HG02970 (cell line): ENCODE data around the gene ZRSR2.
"Not testable (repeated sequence)": the region's sequence is repeated elsewhere in the genome, so short reads cannot be mapped to it uniquely, and the experiment has no call there.

Experiments used
- ATAC-seq: cut with Tn5 transposase; IDR thresholded peaks from one replicate; pipeline ENCODE4 v1.9.1; 2021; ENCODE audit warnings: mild to moderate bottlenecking, moderate library complexity, moderate number of reproducible peaks; ENCODE audit not compliant: unreplicated experiment, low FRiP score

ZRSR2 gene

DNA sequence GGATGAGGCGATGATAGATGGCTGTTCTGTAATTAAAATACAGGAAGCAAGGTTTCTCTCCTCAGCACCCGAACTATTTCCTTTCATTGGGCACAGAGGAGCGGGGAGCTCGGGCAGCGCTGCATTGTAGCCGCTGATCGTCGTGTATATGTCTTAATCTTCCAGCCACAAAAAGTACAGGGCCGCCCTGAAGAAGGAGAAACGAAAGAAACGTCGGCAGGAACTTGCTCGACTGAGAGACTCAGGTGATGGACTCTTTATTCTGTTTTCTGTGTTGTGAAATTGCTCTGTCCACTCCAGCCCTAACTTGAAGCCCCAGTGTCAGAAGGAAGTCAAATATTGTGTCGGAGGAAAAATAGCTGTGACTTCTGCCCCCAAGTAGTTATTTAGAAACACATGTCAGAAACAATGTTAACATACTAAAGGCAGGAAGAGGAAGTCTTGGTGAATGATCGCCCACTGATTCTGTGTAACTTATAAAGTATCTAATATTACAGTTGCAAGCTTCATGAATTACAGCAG lies 546 bp downstream of the ZRSR2 start:
- ATAC-seq, result peak; percentile 13

DNA sequence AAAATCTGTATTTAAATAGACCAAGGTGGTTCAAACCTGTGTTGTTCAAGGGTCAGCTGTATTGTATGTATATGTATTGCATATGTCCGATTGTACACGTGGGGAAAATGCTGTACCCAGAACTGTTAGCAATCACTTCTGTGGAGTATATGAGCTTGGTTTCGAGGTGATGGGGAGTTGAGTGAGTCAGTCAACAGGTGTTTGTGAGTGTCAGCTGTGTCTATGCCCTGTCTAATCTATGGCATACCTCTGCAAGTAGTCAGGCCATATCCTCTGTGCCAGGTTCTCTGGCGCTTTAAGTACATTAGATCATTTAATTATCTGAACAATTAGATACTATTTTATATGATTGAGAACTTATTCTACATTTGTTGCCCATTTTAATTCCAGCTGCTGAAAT lies 7.4 kb downstream of the ZRSR2 start:
- ATAC-seq, result no peak

GRCh38 chrX:15804563-15804962 lies 14.3 kb downstream of the ZRSR2 start:
- ATAC-seq, result no peak

GRCh38 chrX:15808254-15808653 lies 18.0 kb downstream of the ZRSR2 start:
- ATAC-seq, result no peak

DNA sequence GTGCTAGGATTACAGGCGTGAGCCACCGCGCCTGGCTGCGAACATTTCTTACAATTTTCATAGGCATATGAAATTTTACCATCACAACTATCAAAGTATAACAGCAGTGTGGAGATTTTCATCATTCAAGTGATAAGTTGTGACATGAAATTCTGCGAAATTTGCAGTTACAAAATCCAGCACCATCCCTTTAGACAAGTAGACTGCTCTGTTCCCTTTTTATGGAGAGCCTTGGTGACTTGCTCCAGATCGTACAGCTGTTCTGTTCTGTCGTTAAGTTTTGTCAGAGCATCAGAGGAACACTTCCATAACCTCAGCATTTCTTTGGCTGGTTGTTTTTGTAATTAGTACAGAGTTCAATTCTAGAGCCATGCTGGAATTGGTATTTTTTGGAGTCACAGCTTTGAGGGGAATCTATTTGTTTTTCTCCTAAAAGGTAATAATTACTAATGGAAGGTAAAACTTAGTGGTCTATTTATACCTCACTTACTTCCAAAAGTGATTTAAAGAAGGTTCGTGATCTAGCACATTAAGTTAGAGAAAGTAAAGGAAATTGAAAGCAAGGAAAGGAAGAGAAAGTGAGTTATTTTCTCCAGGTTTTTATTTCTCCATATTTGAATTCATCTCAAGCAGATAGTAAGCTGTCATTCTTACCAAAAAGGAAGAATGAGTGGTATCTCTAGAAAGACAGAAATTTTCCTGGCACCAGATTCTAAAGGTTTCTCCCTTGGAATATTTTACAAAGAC lies 22.1 kb downstream of the ZRSR2 start:
- no peak for ATAC-seq

GRCh38 chrX:15813416-15813815 lies 23.1 kb downstream of the ZRSR2 start:
- no peak for ATAC-seq

DNA sequence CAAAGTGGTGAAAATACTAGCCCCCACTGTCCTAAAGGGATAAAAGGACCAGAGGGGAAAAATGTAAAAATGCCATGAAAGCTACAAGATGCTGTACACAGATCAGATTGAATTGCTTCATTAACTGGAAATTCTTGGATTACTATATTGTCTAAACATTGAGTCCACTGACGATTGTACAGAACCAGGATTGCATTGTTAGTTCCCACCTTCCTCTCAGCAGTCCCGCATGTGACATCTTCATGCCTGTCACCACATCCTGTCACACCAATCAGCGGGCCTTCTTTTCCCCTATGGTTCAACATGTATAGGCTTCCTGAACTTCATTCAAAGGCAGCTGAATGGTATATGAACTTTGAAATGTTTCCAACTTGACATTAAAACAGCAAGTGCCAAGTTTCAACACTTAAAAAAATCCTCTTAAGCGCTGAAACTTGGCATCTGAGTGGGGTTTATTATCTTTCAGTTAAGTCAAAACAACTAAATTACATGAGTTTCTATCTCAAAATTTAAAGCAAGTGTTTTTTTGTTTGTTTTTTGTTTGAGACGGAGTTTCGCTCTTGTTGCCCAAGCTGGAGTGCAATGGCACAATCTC lies 24.6 kb downstream of the ZRSR2 start:
- ATAC-seq, result no peak

DNA sequence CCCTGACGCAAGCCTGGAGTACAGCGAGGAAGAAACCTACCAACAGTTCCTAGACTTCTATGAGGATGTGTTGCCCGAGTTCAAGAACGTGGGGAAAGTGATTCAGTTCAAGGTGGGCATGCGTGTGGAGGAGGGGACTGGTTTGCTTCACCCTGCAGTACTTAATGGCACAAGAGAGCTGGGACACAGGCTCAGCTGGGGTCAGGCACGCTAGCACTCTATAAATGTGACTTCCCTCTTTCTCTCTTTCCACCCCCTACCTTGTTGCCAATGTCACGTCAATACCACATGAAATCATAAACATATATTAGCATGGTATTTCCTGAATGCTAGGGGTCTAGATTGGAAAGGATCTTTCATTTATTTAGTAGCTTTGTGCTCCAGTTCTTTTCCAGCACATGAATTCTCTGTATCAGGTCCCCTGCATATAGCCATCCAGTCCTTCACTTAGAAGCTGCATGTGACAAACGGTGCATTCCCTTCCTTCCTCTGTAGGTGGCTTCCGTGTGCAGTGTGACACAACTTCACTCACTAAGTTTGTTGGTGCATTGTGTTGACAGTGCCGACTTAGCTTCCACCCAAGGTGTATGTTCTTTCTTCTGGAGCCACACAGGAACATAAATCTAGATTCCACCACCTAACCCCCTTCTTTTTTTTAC lies 25.6 kb downstream of the ZRSR2 start:
- ATAC-seq, result no peak

- no peak for ATAC-seq
Measured at GRCh38 chrX:15816438-15816809, 26.1 kb downstream of the ZRSR2 start.

DNA sequence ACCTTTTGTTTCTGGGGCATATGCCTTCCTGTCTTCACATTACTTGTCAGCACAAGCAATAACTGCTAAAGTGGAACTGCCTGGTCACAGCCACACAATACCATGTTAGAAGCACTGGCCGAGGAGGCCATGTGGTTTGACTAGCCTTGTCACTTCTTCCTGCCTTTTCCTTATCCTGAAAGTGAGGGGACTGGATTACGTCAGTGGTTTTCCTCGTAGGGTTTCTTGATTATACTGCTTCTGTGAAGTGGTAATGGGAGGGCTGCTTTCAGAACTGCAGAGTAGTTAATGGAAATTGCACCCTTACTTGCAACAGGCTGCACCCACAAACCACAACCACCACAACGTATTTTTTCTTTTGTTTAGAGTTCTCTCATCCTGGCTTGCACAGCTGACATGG lies 26.6 kb downstream of the ZRSR2 start:
- ATAC-seq, result no peak

- no peak for ATAC-seq
Measured at GRCh38 chrX:15820106-15821073, 30.1 kb downstream of the ZRSR2 start.

GRCh38 chrX:15822922-15823321 lies 32.6 kb downstream of the ZRSR2 start:
- ATAC-seq, result no peak

DNA sequence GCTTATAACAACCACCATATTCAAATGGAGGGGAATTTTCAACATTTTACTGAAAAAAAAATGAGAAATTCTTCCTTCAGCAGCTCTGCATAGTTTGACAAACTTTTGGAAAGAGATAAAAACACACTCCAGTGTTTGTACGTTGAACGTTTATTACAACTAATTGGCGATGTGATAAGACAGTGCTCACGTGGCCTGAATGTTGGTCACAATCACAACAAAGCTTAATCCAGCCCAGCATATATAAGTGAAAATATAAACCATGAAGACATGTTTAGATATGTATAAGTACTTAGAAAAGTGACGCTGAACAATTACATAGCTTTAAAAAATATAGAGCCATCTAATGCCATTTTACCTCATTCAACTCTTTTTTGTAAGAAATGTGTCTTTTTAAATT lies 35.7 kb downstream of the ZRSR2 start:
- no peak for ATAC-seq

DNA sequence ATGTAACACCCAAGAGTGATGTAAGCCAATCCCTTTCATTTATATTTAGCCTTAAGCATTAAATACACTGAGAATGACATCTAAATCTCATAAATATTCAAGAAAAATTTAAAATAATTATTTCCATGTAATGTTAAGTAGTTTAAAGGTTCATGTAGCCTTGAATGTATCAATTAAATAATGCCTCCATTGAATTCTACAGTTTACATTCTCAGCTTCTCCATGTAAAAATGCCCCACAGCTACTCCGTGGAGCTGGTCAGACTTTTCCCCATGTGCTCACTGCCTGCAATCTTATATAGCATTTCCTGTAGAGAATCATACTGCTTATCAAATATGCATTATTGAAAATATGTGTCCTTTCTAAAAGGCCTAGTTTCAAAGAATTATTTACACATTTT lies 38.9 kb downstream of the ZRSR2 start:
- ATAC-seq, result no peak

DNA sequence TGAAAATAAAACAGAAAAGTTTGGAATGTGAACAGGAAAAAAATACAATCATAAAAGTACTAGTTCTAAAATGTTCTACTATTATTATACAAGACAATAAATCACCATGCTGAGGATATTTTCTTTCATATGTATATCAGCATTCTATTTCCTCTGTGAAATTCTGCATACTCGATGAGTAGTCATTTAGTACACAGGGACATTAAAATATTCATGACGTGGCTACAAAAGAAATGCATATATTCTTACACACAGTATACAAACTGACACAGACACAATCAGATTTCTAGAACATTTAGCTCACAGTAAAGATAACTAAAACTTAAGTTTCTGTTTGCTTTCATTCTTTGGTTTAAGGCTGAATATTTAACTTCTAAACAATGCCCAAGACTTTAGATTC lies 41.1 kb downstream of the ZRSR2 start:
- ATAC-seq, result not testable (repeated sequence)

GRCh38 chrX:15834053-15834452 lies 43.8 kb downstream of the ZRSR2 start:
- no peak for ATAC-seq

DNA sequence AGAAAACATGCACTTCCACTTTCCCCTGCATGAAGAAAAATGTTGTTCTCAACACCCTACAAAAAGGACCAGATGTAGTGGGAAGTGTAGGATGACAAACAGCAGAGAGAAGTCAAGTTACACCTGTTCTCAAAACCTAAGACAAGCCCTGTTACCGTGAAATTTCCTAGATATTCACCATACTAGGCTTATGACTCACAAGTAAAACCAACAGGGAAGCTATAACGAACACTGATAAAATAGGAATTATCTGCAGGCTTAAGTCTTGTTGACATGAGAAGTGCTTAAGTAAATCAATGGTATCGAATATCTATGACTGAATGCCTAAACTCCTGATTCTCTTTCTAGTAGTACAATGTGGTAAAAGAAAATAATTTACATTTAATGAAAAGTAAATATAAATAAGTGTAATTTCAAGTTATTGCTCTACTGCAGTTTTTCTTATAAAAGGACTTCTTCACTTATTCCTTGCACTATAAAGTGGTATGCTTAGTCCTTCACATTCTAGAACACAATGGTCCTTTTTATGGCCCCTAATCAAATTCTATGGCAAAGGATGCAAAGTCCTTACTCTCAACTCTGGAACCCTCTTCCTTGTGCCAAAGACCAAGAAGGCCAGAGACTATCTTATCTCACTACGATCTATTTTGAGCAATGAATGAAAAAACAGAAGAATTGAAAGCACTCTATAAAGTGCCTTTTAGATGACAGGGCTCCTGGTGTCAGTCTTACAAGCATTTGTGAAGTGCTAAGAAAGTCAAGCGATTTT lies 44.7 kb downstream of the ZRSR2 start:
- ATAC-seq, result no peak

DNA sequence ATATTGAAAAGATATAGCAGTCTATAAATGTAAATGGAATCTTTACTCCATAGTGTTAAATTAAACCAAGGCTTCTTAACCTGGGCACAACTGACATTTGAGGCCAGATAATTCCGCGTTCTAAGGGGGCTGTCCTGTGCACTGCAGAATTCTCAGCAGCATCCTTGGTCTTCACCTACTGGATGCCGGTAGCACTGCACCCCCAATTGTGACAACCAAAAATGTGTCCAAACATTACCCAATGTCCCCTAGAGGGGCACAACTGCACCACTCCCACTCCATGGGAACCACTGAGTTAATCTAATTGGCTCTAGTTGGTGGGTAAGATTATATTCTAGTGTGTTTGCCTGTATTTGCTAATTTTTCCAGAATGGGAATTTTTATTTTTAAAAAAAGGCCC lies 47.7 kb downstream of the ZRSR2 start:
- no peak for ATAC-seq

DNA sequence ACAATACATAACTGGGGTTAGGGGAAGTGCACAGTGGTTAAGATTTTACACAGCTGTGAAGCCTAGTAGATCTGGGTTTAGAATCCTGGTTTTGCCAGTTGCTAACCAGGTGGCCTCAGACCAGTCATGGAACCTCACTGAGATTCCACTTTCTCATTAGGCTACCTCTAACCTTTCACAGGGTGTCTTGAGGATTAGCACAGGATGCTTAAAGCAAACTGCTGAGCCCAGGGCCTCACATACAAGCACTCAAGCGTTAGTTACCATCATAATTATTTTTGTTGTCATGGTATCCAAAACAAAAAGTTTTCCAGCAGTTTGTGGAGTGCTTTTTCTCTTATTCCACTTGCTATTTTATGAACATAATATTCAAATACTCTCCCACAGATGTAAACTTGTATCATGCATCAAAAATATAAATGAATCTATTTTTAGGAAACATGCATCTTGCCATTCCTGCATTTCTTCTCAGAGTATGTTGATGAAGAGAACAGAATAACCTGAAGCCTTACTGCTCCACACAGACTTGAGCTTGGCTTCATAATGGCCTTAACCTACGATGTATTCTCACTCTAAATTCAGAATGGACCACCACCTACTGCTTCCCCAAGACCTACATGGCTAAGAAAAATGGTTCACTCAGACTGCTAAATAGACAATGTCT lies 51.7 kb downstream of the ZRSR2 start:
- no peak for ATAC-seq
